ENCODE data around the gene EPHA7.

EPHA7 gene

DNA sequence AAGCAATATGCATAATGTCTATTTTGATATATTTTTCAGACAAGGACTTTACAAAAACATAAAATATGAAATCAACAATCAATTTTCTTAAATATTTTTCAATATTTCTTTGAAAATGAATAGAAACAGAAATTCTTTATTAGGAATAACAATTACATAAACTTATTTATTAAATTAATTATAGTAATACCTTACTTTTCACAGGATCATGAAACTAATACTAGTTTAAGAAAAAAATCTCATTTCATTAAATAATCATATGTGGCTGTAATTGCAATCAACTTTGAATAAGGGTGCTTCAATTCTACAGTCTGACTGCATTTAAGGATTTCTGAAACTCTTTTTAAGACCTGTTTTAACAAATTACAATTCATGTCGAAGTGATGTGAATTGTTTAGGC lies 26.6 kb downstream of the EPHA7 start:
- DNase-seq = no peak

DNA sequence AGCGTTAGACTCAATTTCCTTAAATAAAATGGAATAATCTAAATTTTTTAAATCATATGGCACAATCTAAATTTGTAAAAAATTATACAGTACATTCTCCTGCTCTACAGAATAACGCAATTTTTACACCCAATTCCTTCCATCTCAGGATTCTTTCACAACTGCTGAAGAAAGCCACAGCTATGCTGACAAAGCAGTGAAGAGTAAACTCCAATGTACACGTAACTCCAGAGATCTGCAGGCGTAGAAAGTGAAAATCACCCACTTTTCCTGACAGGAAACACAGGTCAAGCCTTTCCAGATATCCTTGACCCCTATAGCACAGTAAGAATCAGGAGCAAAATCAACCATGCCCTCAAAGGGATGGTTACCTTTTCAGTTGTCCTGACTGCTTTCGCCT lies 27.4 kb downstream of the EPHA7 start:
- no peak for DNase-seq

DNA sequence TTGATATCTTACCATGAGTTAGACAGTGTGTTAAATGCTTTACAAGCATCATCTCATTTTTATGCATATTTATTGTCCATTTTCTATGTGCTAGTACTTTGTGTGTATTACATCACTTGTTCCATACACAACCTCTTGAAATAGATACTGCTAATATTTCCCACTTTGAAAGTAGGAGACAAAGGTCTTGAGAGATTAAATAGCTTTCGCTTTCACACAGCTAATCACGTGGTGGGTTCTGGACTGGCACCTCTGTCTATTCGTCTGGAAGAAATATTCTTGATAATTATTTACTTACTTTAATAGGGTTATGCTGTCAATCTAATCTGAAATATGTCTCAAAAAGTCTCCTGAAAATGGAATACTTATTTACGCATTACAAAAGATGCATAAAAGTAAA lies 30.2 kb downstream of the EPHA7 start:
- no peak for DNase-seq

DNA sequence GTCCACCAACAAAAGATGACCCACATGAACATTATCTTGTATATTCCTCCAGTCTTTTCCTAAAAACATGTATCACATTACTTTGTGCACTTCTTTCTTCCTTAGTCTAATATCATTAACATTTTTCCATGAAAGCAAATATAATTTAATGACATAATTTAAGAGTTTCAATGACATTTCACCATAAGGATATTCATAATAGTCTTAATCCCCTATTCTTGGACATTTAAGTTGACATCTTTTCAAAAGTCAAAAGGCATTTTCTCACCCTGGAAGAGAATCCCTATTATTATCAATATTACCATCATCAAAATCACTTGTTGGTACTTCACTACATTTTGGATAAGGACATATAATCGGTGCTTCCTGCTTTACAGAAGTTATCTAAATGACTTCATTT lies 31.3 kb downstream of the EPHA7 start:
- DNase-seq = no peak

DNA sequence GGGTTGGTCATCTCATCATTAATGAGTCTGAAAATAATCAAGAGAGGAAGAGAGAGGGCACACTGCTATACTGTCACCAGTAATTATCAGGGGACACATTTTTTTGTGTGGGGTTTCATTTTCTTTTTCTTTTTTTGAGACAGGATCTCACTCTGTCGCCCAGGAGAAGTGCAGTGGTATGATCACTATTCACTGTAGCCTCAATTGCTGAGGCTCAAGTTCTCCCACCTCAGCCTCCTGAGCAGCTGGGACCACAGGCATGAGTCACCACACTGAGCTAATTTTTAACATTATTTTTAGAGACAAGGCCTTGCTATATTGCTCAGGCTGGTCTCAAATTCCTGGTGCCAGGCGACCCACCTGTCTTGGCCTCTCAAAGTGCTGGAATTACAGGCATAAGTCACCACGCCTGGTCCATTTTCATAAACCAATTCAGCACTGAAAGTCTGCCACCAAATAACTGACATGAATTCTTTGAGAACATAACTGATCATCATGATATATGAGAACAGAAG lies 43.3 kb downstream of the EPHA7 start:
- DNase-seq = no peak

DNA sequence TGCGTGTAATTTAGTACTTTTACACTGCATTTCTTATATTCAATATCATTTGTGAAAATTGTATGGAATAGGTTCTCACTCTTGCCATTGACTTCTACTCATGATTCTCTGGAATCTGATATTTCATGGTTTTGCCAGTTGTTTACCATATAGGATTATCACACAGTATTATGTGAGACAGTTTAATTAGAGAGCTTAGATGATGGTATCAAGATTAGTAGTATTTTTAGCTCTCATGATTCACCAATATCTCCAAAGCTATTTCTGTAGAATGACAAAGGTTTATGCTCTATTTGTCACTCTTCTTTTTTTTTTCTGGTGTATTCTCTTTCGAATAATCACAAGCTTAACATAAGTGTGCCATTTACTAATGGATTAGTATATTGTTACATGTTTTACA lies 45.9 kb downstream of the EPHA7 start:
- DNase-seq = no peak

DNA sequence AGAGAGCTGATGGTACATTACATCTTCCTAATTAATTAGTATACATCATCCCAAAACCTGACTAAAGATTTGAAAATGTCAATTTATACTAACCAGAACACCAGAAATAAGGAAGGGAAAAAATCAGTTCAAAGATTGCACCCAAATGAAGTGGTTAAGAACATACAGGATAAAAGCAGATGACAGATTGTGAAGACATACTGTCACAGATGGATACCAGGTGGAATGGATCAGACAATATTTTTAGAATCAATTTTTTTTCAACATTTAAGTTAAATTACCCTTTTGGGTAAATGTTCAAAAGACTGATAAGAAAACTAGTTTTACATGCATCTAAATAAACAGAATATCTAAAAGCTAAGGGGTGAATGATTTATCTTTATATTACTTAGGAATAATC lies 47.6 kb downstream of the EPHA7 start:
- no peak for DNase-seq

DNA sequence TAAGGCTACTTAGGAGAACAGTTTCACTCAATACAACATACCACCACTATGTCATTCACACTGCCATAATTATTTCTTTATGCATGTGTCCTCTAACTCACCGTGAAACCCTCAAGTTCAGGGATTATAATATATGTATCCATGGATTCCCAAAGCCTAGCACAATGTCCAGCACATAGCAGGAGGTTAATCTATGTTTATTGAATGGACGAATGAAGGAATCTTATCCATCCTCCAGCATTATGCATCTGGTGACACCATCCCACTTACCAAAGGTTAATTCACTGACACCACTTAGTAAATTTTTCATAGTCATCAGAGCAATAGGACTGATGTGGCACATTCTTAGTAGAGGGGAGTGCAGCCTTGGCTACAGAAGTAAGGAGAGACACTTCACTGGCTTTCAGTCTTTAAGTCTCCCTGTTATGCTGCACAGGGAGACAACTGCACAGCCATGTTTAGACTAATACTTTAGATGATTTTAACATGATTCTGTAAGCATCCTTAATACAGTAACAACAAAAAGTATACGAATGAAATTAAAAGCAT lies 49.7 kb downstream of the EPHA7 start:
- no peak for DNase-seq

DNA sequence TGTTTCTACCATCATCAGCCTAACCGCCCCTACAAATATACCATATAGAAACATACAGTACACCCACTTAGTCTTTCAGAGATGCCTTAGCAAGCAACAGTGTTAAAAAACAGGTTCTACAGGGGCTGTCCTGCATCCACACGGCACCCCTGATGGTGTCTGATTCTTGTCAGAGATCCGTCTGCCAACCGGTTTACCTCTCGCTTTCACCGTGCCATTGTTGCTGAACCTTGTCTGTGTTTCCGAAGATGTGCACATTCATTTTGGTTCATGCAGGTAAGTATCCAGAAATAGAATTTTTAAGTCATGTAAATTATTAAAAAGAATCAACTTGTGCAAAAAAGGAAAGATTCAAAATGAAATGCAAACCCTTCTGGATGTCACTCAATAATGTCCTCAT lies 52.9 kb downstream of the EPHA7 start:
- no peak for DNase-seq

DNA sequence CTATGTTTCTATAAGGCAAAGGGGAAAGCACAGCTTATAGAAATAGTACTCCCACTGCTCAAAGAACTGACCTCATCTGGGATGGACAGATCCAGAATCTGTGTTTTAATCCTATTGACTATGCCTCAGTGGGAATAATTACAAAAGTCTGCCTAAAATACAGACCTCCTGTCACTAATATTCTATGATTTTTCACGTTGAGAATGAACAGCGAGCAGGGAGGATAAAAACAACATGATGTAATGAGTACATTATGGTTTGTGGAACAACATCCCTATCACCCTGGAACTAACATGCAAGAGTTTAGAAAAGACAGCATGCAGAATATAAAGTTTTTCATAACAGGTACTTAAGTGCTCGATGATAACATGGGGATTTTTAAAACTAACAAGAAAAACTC lies 53.9 kb downstream of the EPHA7 start:
- no peak for DNase-seq

DNA sequence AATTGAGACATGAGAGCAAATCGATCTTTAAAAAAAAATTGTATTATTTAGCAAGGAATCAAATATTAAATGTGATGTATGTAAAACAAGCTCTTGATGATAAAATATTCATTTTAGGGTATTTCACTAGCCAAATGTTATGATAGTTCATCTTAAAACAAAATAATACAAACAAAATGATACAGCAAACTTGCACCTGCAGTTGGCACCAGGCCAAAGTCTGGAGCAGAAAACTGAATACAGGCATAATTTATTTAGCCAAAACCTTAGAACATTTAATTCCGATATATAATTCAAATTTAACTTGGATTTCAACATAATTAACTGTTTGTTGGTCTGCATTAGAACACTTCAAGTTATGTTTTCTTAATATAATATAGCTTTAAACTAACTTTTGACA lies 60.9 kb downstream of the EPHA7 start:
- DNase-seq = no peak

DNA sequence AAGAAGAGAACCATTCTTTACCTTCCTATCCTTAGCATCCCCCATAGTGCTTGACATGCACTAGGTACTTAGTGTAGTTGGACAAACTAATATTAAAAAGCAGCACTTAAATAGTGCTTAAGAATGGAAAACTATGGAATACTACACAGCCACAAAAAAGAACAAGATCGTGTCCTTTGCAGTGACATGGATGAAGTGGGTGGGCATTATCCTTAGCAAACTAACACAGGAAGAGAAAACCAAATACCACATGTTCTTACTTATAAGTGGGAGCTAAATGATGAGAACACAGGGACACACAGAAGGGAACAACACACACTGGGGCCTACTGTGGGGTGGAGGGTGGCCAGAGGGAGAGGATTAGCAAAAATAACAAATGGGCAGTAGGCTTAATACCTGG lies 66.8 kb downstream of the EPHA7 start:
- DNase-seq = no peak

DNA sequence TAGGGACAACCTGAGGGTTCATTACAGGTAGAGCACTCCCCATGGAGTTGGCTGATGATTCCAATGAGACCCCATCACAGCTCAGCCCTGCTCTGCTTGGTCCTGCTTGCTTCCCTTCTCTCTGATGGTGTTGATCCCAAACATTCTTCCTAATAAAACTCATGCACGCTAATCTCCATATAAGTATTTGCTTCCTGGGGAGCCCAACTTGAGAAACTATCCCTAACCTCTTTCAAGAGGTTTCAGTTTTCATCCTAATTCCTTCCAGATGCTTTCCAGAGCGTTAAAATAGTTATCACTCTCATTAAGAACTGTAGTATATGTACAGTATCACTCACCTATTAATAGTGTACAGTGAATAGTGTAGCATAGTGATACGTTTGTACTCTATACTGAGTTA lies 68.1 kb downstream of the EPHA7 start:
- peak; percentile 93 for DNase-seq

DNA sequence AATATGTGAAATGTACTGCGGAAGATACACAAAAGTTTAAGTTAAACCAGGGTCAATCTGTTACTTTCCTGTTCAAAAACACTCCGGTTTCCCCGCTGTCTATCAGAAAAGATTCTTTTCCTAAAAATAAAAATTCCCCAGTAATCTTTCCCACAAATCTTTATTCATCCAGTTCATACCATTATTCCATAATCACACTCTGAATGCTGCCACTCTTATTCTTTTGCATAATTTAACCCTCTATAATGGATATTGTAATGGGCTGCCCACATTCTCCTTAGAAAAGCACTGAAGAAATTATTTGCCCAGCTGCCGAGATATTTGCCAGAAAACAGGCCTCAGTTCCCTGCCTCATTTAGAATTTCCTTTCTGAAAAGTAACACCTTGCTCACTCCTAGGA lies 68.6 kb downstream of the EPHA7 start:
- DNase-seq = no peak

DNA sequence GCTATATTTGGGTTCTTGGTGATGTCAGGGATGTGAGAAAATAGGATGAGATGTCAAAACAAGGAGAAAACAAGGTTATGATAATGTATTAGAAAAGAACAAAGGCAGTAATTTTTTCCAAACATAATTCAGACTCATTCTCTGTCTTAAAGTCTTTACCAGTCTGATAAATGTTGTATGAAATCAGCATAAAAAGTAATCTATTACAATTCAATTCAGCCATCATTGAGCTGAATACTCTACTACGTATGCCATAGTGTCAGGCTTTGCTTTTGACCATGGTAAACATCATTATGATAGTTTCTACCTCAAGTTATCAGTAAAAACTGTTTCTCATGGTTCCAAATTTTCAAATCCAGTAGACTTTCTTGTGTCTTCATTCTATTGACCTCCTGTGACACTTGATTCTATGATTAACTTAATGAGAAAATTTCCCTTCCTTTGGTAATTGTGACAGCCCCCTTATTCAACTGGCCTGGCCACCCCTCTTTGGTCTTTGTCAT lies 75.0 kb downstream of the EPHA7 start:
- DNase-seq = no peak

DNA sequence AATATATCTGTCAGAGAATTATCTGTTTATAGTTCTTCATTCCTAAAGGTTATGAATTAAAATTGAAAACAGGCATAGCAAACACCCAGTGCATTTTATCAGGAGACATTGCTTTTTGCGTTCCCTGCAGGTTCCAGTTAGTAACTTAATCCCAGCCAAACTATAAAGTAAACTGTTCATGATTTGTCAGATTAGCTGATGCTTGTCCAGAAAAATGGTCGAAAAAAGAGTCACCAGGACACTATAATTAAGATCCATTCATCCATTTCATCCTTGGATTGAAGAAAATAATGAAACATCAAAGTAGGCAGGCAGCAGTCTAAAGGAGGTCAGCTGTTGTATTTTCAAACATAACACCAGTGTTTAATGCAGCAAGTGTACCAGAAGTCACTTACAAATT lies 75.9 kb downstream of the EPHA7 start:
- DNase-seq = no peak

DNA sequence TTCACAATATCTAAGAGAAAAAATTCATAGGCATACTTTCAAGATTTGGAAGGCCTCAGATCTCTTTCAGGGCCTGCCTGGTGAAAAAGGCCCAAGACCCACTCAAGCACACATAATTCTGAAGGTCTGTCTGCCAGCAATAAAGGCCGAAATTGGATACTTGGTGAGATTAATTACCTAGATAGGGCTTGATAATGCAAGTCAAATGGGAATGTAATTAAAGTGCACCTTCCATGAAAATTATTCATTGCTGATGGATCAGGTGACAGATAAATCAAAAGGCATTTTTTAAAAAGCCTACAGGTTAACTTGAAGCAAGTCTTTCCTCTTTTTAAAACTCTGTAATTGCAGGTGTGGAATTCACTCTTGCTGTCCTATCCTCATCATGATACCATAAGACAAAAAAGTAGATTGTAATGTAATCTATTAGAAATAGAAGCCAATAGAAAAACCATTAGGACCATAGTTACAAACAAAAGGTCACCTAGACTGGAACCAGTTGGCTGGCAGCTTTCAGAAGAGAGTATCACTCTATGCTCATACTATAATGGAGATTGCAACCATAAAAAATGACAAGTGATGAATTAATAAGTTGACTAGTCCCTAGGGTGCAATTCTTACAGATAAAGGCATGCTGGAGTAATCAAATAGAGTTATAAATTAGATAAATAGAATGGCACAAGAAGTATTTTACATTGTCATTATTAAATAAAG lies 77.3 kb downstream of the EPHA7 start:
- DNase-seq = peak; percentile 34

DNA sequence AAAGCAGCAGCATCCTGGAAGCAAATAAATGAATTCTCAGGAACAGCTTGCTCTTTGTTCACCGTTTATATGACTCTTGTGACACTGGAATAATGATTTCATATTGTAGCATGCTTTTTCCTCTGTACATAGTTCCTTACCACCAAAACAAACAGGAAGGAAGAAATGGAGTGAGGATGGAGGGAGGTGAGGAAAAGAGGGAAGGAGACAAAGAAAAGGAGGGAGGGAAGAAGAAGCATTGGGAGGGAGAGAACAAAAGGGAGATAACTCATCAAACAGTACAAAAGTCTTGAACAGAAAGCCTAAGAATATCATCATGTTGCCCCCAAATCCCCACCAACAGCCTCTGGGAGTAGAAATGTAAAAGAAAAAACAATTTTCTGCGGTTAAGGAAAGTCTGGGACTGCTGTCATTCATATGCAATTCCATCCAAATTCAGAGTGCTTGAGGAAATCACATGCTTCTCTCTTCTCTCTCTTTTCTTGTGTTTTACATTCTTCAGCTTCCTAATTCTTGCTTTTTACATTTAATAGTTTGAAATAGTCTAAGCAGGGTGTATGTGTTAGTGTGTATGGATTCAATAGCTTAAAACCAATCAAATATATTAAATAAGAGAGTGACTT lies 81.5 kb downstream of the EPHA7 start:
- DNase-seq = no peak

DNA sequence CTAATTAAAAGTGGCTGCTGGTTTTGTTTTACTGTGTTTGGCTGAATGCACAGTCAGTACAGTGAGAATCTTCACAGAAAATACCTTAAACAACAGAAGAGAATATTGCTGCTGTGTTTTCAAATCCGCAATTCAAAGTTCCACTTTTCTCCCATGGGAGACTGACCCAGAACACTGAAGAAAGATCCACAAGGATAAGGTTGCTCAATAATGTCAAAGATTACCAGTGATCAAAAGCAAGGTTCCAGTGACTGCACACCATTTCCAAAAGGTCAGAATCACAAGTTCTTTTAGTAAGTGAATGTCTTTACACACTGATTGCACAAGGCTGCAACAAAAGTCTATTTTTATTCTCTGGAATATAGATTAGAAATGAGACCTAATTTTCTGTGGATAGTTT lies 82.3 kb downstream of the EPHA7 start:
- DNase-seq = no peak

DNA sequence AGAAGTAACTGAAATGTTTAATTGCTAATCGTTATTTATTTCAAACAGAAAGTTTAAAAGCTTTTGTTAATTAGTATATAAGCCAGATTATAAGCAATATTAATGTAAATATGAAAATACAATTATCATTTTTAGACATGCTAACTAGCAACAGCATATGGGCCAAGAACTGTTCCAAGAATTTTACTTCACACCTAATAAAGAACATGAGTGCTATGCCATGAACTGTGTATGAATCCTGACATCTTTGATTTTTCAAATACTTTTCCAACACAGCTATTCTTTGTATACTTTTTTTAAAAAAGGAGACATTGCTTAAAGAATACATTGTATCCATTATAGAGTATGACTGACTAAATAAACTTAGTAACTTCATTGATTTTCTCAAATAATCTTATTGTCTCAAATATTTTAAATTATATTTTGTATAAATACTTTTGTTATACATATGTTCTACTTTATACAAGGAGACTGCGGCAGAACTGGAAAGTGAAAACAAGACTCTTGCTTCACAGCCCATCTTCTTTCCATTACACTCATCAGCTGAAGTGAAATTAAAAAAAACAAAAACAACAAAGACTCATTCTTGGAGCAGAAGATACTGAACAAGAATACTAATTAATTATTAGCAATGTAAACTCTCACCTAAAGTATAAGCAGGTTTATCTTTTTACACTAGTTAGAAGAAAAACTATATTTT lies 89.9 kb downstream of the EPHA7 start:
- no peak for DNase-seq

DNA sequence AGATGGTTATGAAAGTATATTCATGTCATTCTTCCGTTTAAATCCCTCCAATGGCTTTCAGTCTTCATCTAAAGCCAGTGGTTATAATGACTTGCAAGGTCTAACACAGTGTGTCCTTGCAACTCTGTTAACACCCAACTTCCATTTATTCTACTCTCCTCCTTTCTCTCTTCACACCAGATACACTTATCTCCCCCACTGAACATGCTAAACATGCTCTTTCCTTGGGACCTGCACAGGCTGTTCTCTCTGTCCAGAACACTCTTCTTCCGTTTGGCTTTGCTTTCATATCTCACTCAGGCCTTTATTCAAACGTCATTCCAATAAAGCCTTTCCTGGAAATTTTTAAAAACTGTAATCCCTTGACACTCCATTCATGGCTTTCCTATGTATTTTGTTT lies 91.5 kb downstream of the EPHA7 start:
- no peak for DNase-seq

DNA sequence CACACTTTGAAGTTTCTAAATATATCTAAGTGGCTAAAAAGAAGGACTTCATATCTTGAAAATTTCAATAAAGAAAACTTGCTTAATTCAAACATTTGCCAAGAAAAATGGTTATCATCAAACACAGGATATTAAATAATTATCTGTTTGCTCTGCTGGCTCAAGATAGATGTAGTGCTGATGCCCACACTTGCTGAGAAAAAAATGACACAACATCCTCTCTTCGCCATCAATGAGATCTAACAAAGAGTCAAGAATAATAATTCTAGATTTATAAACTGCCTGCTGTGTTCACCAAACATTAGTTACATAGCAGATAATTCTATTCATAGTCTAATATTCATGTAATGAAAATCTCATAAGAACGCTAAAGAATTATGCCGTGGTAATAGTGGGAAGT lies 93.6 kb downstream of the EPHA7 start:
- no peak for DNase-seq

DNA sequence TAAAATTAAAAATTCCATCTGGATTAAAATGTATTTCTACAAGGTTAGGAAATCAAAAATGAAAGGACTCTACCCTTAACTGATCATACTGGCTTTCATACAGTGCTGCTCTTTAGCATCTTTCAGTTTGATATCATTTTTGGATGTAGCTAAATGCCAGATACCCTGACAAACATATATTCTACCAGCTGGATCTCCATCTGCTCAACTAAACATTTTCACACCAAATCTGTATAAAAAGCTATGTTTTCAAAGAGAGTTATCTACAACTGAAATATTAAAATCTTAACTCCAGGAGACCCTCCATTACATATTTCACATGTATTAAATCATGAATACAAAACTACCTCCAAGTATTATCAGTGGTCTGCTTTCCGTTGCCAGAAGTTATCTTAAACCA lies 95.7 kb downstream of the EPHA7 start:
- no peak for DNase-seq

DNA sequence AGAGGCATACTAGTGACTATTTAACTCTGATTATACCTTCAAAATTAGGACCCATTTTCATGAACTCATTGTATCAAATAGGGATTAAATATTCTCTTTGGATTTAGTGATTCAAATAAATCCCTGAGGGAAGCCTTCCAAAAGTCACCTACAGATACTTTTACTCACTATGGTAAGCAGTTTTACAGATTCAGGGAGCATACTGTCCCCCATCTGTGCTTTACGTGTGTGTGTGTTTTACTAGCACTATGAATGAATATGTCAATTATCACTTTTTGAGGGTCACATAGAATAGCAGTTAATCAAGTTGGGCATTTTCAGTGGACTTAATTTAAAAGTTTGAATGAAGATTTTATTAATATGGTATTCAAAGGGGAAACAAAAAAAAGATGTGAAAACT lies 96.7 kb downstream of the EPHA7 start:
- DNase-seq = no peak
